ENCODE results near the gene ARHGAP29. TPM values are rescaled to one million over a fixed set of nuclear protein-coding genes. Genes with fewer than 3 reads are reported as not detected.

ARHGAP29 gene
- total and polyA plus RNA-seq, 2 of the 8 experiments (the other 6 are each of a cell fraction or from before 2014, with no cell fraction given) = 0.57 to 3.2 TPM

- H2BK5ac ChIP-seq (ENCODE audit: low read depth, low read length) = no peak overlapping the region
- H2AK5ac ChIP-seq (ENCODE audit: low read depth, low read length) = no peak overlapping the region
- H2BK12ac ChIP-seq (ENCODE audit: low read depth, low read length) = no peak overlapping the region
- no peak overlapping the region for H4K5ac ChIP-seq (ENCODE audit: insufficient read length, low read depth, low read length)
- no peaks in the 10 kb centered on the region for H4K20me1 ChIP-seq (replicated peaks in 1 of 2; ENCODE audit: control insufficient read depth in 1 of 2, insufficient read depth in 2 of 2, low read length in 2 of 2)
- H2BK120ac ChIP-seq (replicated peaks; ENCODE audit: low read depth, low read length) = no peak overlapping the region
- POLR2A ChIA-PET (ENCODE audit: partially characterized antibody) = no interaction called here
- H3K23me2 ChIP-seq (ENCODE audit: low read depth, low read length) = no peaks in the 10 kb centered on the region
- H3K4me1 ChIP-seq (replicated peaks in 1 of 4; ENCODE audit: control insufficient read depth in 3 of 4, insufficient read depth in 4 of 4, low read length in 3 of 4) = no peaks in the 10 kb centered on the region
- H3K36me3 ChIP-seq (ENCODE audit: control insufficient read depth in 2 of 4, insufficient read depth in 4 of 4, low read length in 3 of 4) = no peaks in the 10 kb centered on the region
- TF ChIP-seq SP2 (IDR thresholded peaks at IDR 0.05; ENCODE audit: low read length) (no peak), TAF1 (IDR thresholded peaks at IDR 0.05; ENCODE audit: low read depth, low read length) (no peak), CREB1 (IDR thresholded peaks at IDR 0.05) (no peak), EGR1 (IDR thresholded peaks at IDR 0.05; ENCODE audit: borderline replicate concordance, low read depth, low read length) (no peak), TCF12 (IDR thresholded peaks at IDR 0.05; ENCODE audit: low read depth, low read length) (no peak)
- H4K8ac ChIP-seq (ENCODE audit: extremely low read depth, insufficient read depth, low read length) = no peak overlapping the region
- no peak overlapping the region for H2BK15ac ChIP-seq (ENCODE audit: low read length)
- CTCF ChIA-PET (ENCODE audit: partially characterized antibody) = interaction anchor here (0.7 to 6.4 kb wide), 7 partner anchors 9 to 258 kb away, joined by 3 to 28 read pairs (median 10); partner anchors contain the start of gene ARHGAP29
- no peak overlapping the region for H2BK20ac ChIP-seq (ENCODE audit: low read length)
- no peak overlapping the region for H3K4me2 ChIP-seq (ENCODE audit: insufficient read depth in 1 of 2, low read depth in 2 of 2, low read length in 2 of 2)
- no peak overlapping the region for H2AFZ ChIP-seq (ENCODE audit: low read length)
- H3K18ac ChIP-seq (ENCODE audit: extremely low read depth, low read length) = no peak overlapping the region
- H3K23ac ChIP-seq (ENCODE audit: insufficient read length) = no peak overlapping the region
- no peak overlapping the region for H4K91ac ChIP-seq (replicated peaks; ENCODE audit: insufficient read length, low read length)
- DNase-seq (ENCODE audit: low read depth in 1 of 2, low spot score in 2 of 2) = no peak
- H3K4ac ChIP-seq (replicated peaks; ENCODE audit: insufficient read length, low read depth, low read length) = no peak overlapping the region
- H3K79me1 ChIP-seq (ENCODE audit: low read depth, low read length) = no peaks in the 10 kb centered on the region
- no peaks in the 10 kb centered on the region for H3K79me2 ChIP-seq (ENCODE audit: control insufficient read depth in 1 of 2, insufficient read depth in 2 of 2, low read length in 2 of 2)
- H3K9me3 ChIP-seq (ENCODE audit: insufficient read depth in 2 of 2, low read depth in 1 of 2, low read length in 1 of 2) = no peaks in the 10 kb centered on the region
- H3K9ac ChIP-seq (replicated peaks in 1 of 4; ENCODE audit: extremely low read depth in 1 of 4, low read depth in 3 of 4, low read length in 3 of 4) = no peak overlapping the region
- H3K27me3 ChIP-seq (replicated peaks in 1 of 4; ENCODE audit: control insufficient read depth in 3 of 4, extremely low read depth in 1 of 4, insufficient read depth in 3 of 4, low read length in 3 of 4) = no peaks in the 10 kb centered on the region
- no peak overlapping the region for H3K27ac ChIP-seq (ENCODE audit: low read depth, low read length)
- no peak overlapping the region for H3K14ac ChIP-seq (ENCODE audit: insufficient read length)
- no peak overlapping the region for H3K56ac ChIP-seq (replicated peaks; ENCODE audit: insufficient read length, low read depth, low read length)
- no peak for FAIRE-seq
- 91% methylated on average over 4 of the region's 4 CpGs; no CpG with 5 or more reads in 1 of the 2 experiments for WGBS, 2 experiments (ENCODE audit: extremely low coverage in 1 of 2, insufficient coverage in 1 of 2, insufficient read length in 1 of 2, insufficient replicate concordance in 2 of 2, low coverage in 1 of 2, low lambda C conversion rate in 2 of 2, missing lambda C conversion rate in 1 of 2)
- H3K4me3 ChIP-seq (ENCODE audit: extremely low read depth in 1 of 4, insufficient read depth in 2 of 4, low read depth in 3 of 4, low read length in 4 of 4) = no peak overlapping the region
Measured at GRCh38 chr1:94228640-94229375, 8.6 kb downstream of the ARHGAP29 start.
